AG20443 (cell line): Measurements from ENCODE around the gene CCDC86.

Source experiments
- DNase-seq: peaks from one replicate; pipeline ENCODE4 v3.0.0; 2012; ENCODE audit warnings: low spot score, mixed read lengths

CCDC86 gene

GRCh38 chr11:60852982-60853950 lies 11.4 kb downstream of the CCDC86 start:
- no peak for DNase-seq

GRCh38 chr11:60854140-60854846 lies 12.4 kb downstream of the CCDC86 start:
- no peak for DNase-seq

- no peak for DNase-seq
Measured at GRCh38 chr11:60854847-60855725, 13.2 kb downstream of the CCDC86 start.

- peak; percentile 15 for DNase-seq
Measured at GRCh38 chr11:60855726-60856633, 14.1 kb downstream of the CCDC86 start, which contains the start of gene PTGDR2. Gene PTGDR2, minus strand, starts transcription at chr11:60855950. Its CDS starts 2,228 bp downstream, at chr11:60853722.

- DNase-seq, result no peak
Measured at GRCh38 chr11:60857378-60858232, 15.7 kb downstream of the CCDC86 start.

- no peak for DNase-seq
Measured at GRCh38 chr11:60858236-60858635, 16.3 kb downstream of the CCDC86 start.

- DNase-seq, result no peak
Measured at GRCh38 chr11:60858731-60859464, 17.0 kb downstream of the CCDC86 start.

GRCh38 chr11:60859616-60860250 lies 17.8 kb downstream of the CCDC86 start:
- no peak for DNase-seq

GRCh38 chr11:60860943-60861342 lies 19.0 kb downstream of the CCDC86 start:
- DNase-seq, result no peak

- no peak for DNase-seq
Measured at GRCh38 chr11:60862171-60862570, 20.3 kb downstream of the CCDC86 start.

- DNase-seq, result no peak
Measured at GRCh38 chr11:60863550-60864521, 21.9 kb downstream of the CCDC86 start.

- no peak for DNase-seq
Measured at GRCh38 chr11:60864856-60865513, 23.1 kb downstream of the CCDC86 start.

- no peak for DNase-seq
Measured at GRCh38 chr11:60866911-60867870, 25.3 kb downstream of the CCDC86 start, which contains the start of gene ZP1. Gene ZP1, plus strand, starts transcription at chr11:60867542. Its CDS starts 20 bp downstream, at chr11:60867562.

- no peak for DNase-seq
Measured at GRCh38 chr11:60867871-60868681, 26.2 kb downstream of the CCDC86 start.
